Caco-2 (cell line): Measurements from ENCODE around the gene NAA38. TPM values are rescaled to one million over a fixed set of nuclear protein-coding genes. Genes with fewer than 3 reads are reported as not detected.
A peak's percentile ranks its signal among the peaks of the same experiment; 100 is the strongest.

Source experiments
- BruUV-seq: library from RNA; stranded (reverse); fragments of 400-500 nt; replicated peaks from 2 replicates; lab custom pipeline; 2021; lab: Mats Ljungman, UMichigan
- CTCF ChIA-PET: fragments of 300-600 bp; sonication (Branson Sonifier 250); formaldehyde crosslinking; loops from one replicate; lab custom pipeline; 2022; ENCODE audit warnings: antibody characterized with exemption; lab: Charles Lee
- POLR2A ChIA-PET: fragments of 300-600 bp; sonication (Branson Sonifier 250); formaldehyde crosslinking; loops from one replicate; lab custom pipeline; 2022; ENCODE audit warnings: antibody characterized with exemption; lab: Charles Lee
- DNase-seq, 2 experiments: peaks; one replicate each; pipeline versions ENCODE4 v3.0.0 to v3.0.0-alpha.2; 2020 to 2022
- H3K27me3 ChIP-seq: replicated peaks from 2 replicates; pipeline ENCODE4 v1.6.0; 2011; ENCODE audit warnings: low read length; ENCODE audit not compliant: control insufficient read depth, insufficient read depth
- H3K36me3 ChIP-seq: 2 replicates; pipeline ENCODE4 v1.5.1; 2011; ENCODE audit warnings: low read length; ENCODE audit not compliant: control insufficient read depth, insufficient read depth
- H3K4me1 ChIP-seq: fragments of 250-450 bp; sonication (Bioruptor Pico); 2 replicates; pipeline ENCODE4 v1.5.1; 2020; ENCODE audit warnings: mild to moderate bottlenecking
- H3K4me3 ChIP-seq: 2 replicates; pipeline ENCODE4 v1.5.1; 2011; ENCODE audit warnings: low read depth, mild to moderate bottlenecking, control low read depth, low read length
- H3K9me3 ChIP-seq: fragments of 250-450 bp; sonication (Bioruptor Pico); 2 replicates; pipeline ENCODE4 v1.5.1; 2020; ENCODE audit warnings: mild to moderate bottlenecking, moderate library complexity
- H3K27ac Mint-ChIP-seq: one replicate; pipeline ENCODE4 v1.8.0; 2022; ENCODE audit warnings: mixed read lengths; ENCODE audit not compliant: unreplicated experiment
- H3K27me3 Mint-ChIP-seq: one replicate; pipeline ENCODE4 v1.8.0; 2022; ENCODE audit warnings: mixed read lengths; ENCODE audit not compliant: insufficient read depth, unreplicated experiment
- H3K36me3 Mint-ChIP-seq: one replicate; pipeline ENCODE4 v1.8.0; 2022; ENCODE audit warnings: mild to moderate bottlenecking, mixed read lengths; ENCODE audit not compliant: insufficient read depth, unreplicated experiment
- H3K4me1 Mint-ChIP-seq: one replicate; pipeline ENCODE4 v1.8.0; 2022; ENCODE audit warnings: low read depth, mixed read lengths; ENCODE audit not compliant: unreplicated experiment
- H3K4me3 Mint-ChIP-seq: one replicate; pipeline ENCODE4 v1.8.0; 2022; ENCODE audit warnings: mild to moderate bottlenecking, moderate library complexity, mixed read lengths; ENCODE audit not compliant: unreplicated experiment
- H3K9me3 Mint-ChIP-seq: one replicate; pipeline ENCODE4 v1.8.0; 2022; ENCODE audit warnings: mixed read lengths; ENCODE audit not compliant: unreplicated experiment
- CTCF ChIP-seq, 2 experiments: fragments of 200-600 bp in 1 of 2; IDR thresholded peaks; 1 replicate in 1 of 2; 2 replicates in 1 of 2; pipeline versions ENCODE4 v1.5.1 to v1.8.0; 2011 to 2022; ENCODE audit warnings: antibody characterized with exemption in 1 of 2, control low read depth in 1 of 2, inconsistent platforms in 1 of 2, low read depth in 1 of 2, low read length in 1 of 2, mild to moderate bottlenecking in 1 of 2, moderate library complexity in 1 of 2; ENCODE audit not compliant: insufficient read depth in 1 of 2, severe bottlenecking in 1 of 2, unreplicated experiment in 1 of 2
- intact Hi-C: fragments of 100-400 bp; cut with micrococcal nuclease; formaldehyde crosslinking; loops from one replicate; pipeline ENCODE4 v1.10.0; 2022; ENCODE audit not compliant: unreplicated experiment
- total RNA-seq: library from RNA; stranded (reverse); gene quantifications from 2 replicates; pipeline ENCODE4 v1.2.3, GENCODE V29; 2022

The NAA38 gene
- total RNA-seq, 1 experiment from 2014 or later = 27.4 TPM

GRCh38 chr17:7844292-7845154 lies 12.8 kb downstream of the NAA38 start:
- ChIA-PET POLR2A (interaction anchor here (0.8 to 3.8 kb wide), 4 partner anchors 8 to 71 kb away, joined by 3 to 27 read pairs (median 6); partner anchors contain the start of genes CYB5D1, NAA38 and RNF227), CTCF (interaction anchor here (0.6 to 1.6 kb wide), 5 partner anchors 9 to 230 kb away, joined by 3 to 6 read pairs (median 4); partner anchors contain the start of genes FXR2 and NAA38)
- H3K27me3 ChIP-seq = no peaks in the 10 kb centered on the region
- intact Hi-C loops = no loop called here
- Mint-ChIP-seq H3K36me3 (peaks cover 60% of the 10 kb centered on the region), H3K27ac (peak overlapping the region; percentile 98), H3K4me1 (peaks cover 12% of the 10 kb centered on the region), H3K9me3 (no peaks in the 10 kb centered on the region), H3K4me3 (peak overlapping the region; percentile 82), H3K27me3 (no peaks in the 10 kb centered on the region)
- no peaks in the 10 kb centered on the region for H3K9me3 ChIP-seq
- TF ChIP-seq CTCF (IDR thresholded peaks at IDR 0.05; ENCODE audit: insufficient read depth in 1 of 2, low read depth in 1 of 2, low read length in 1 of 2, severe bottlenecking in 1 of 2, unreplicated experiment in 1 of 2) = no peak
- no peaks in the 10 kb centered on the region; the same call in 1 of the 2 replicates for H3K36me3 ChIP-seq
- BruUV-seq = TSS peak; percentile 19
- H3K4me1 ChIP-seq = peaks cover 18% of the 10 kb centered on the region
- peak; percentile 88 for DNase-seq
- peak overlapping the region; percentile 68 for H3K4me3 ChIP-seq

GRCh38 chr17:7843536-7844291 lies 13.6 kb downstream of the NAA38 start:
- Mint-ChIP-seq H3K4me1 (peaks cover 20% of the 10 kb centered on the region), H3K36me3 (peaks cover 62% of the 10 kb centered on the region), H3K27me3 (no peaks in the 10 kb centered on the region), H3K4me3 (peak overlapping the region; percentile 82), H3K9me3 (no peaks in the 10 kb centered on the region), H3K27ac (peak overlapping the region; percentile 98)
- peak; percentile 79 to 81 for DNase-seq
- no peak for TF ChIP-seq CTCF (IDR thresholded peaks at IDR 0.05; ENCODE audit: insufficient read depth in 1 of 2, low read depth in 1 of 2, low read length in 1 of 2, severe bottlenecking in 1 of 2, unreplicated experiment in 1 of 2)
- BruUV-seq = no TSS peak
- no peaks in the 10 kb centered on the region for H3K9me3 ChIP-seq
- no peaks in the 10 kb centered on the region; the same call in 1 of the 2 replicates for H3K36me3 ChIP-seq
- peaks cover 26% of the 10 kb centered on the region for H3K4me1 ChIP-seq
- peak overlapping the region; percentile 68 for H3K4me3 ChIP-seq
- POLR2A ChIA-PET = interaction anchor here (3.8 kb wide), 1 partner anchor 13 kb away, joined by 27 read pairs; the partner anchor contains the start of genes CYB5D1 and NAA38
- intact Hi-C loops = loop anchor here (2.0 kb wide), 2 partner anchors 13 to 97 kb away; partner anchors contain the start of gene NAA38
- H3K27me3 ChIP-seq = no peaks in the 10 kb centered on the region
- CTCF ChIA-PET = interaction anchor here (0.6 to 1.8 kb wide), 3 partner anchors 13 to 152 kb away, joined by 5 to 7 read pairs (median 5); partner anchors contain the start of gene NAA38

- intact Hi-C loops = loop anchor here (2.0 kb wide), 2 partner anchors 14 to 96 kb away; partner anchors contain the start of gene NAA38
- Mint-ChIP-seq H3K36me3 (peaks cover 67% of the 10 kb centered on the region), H3K27ac (peak overlapping the region; percentile 98)
Measured at GRCh38 chr17:7843257-7843535, 14.2 kb downstream of the NAA38 start.

More at GRCh38 chr17:7843257-7843535, 14.2 kb downstream of the NAA38 start:
- peak overlapping the region; percentile 68 for H3K4me3 ChIP-seq
- DNase-seq = no peak
- no peaks in the 10 kb centered on the region; the same call in 1 of the 2 replicates for H3K36me3 ChIP-seq
- H3K27me3 Mint-ChIP-seq = no peaks in the 10 kb centered on the region
- H3K9me3 ChIP-seq = no peaks in the 10 kb centered on the region
- H3K9me3 Mint-ChIP-seq = no peaks in the 10 kb centered on the region
- peaks cover 24% of the 10 kb centered on the region for H3K4me1 Mint-ChIP-seq
- TSS peak; percentile 44 for BruUV-seq
- ChIA-PET CTCF (interaction anchor here (0.6 to 1.8 kb wide), 3 partner anchors 14 to 153 kb away, joined by 5 to 7 read pairs (median 5); partner anchors contain the start of gene NAA38), POLR2A (interaction anchor here (3.8 kb wide), 1 partner anchor 14 kb away, joined by 27 read pairs; the partner anchor contains the start of genes CYB5D1 and NAA38)
- H3K27me3 ChIP-seq = no peaks in the 10 kb centered on the region
- TF ChIP-seq CTCF (IDR thresholded peaks at IDR 0.05; ENCODE audit: insufficient read depth in 1 of 2, low read depth in 1 of 2, low read length in 1 of 2, severe bottlenecking in 1 of 2, unreplicated experiment in 1 of 2) = no peak
- H3K4me1 ChIP-seq = peaks cover 30% of the 10 kb centered on the region
- H3K4me3 Mint-ChIP-seq = peak overlapping the region; percentile 82
